Astrocyte (in vitro differentiated cells and primary cell): ENCODE data around the gene DDX1.

Experiments
- EZH2 ChIP-seq: IDR thresholded peaks from 2 replicates; pipeline ENCODE4 v1.6.1; 2012; ENCODE audit warnings: mild to moderate bottlenecking, low read length, inconsistent platforms; ENCODE audit not compliant: insufficient read depth
- TF ChIP-seq, protein P1 (sequence below): IDR thresholded peaks from 2 replicates; pipeline ENCODE4 v1.5.1; 2011; ENCODE audit warnings: low read depth, mild to moderate bottlenecking, inconsistent platforms, low read length, moderate library complexity; ENCODE audit not compliant: insufficient read depth

DNA sequence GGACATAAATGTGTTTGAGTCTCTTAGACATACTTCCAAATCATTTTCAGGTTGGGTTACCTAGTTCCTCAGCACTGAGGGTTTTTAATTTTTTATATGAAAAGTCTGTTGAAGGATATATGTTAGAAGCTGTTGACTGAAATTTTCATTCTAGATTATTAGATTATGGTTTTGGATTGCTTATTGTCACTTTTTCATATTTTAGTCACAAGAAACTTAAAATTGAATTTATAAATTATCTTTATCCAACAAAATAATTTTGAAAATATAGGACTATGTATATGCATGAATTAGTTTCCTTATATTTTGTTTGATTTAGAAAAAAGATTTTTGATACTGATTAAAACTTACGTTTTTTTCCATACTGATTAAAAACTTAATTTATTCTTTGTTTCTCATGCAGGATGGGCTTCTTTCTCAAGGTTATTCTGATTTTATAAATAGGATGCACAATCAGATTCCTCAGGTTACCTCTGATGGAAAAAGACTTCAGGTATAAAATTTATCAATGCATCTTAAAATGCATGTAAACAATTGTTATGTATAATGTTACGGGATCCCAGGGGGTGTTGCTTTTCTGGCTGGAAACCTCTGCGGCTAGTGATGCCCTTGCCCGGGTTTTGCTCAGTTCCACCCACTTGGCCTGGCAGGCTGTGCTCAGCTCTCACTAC, 26.2 kb downstream of the DDX1 start:
- TF ChIP-seq, protein P1, sequence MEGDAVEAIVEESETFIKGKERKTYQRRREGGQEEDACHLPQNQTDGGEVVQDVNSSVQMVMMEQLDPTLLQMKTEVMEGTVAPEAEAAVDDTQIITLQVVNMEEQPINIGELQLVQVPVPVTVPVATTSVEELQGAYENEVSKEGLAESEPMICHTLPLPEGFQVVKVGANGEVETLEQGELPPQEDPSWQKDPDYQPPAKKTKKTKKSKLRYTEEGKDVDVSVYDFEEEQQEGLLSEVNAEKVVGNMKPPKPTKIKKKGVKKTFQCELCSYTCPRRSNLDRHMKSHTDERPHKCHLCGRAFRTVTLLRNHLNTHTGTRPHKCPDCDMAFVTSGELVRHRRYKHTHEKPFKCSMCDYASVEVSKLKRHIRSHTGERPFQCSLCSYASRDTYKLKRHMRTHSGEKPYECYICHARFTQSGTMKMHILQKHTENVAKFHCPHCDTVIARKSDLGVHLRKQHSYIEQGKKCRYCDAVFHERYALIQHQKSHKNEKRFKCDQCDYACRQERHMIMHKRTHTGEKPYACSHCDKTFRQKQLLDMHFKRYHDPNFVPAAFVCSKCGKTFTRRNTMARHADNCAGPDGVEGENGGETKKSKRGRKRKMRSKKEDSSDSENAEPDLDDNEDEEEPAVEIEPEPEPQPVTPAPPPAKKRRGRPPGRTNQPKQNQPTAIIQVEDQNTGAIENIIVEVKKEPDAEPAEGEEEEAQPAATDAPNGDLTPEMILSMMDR: no peak
- TF ChIP-seq EZH2: no peak
